ENCODE measurements around the gene MBP.

GRCh38 chr18:77103187-77103850 lies 29.3 kb downstream of the MBP start:
- TF ChIP-seq CTCF (IDR thresholded peaks at IDR 0.05): no peak
- no peak for TF ChIP-seq POLR2A (IDR thresholded peaks at IDR 0.05)

Data from lower leg skin (tissue), 3 donors.